Fibroblast of skin of abdomen (primary cell): ENCODE measurements around the gene SLC36A4. TPM values are rescaled to one million over a fixed set of nuclear protein-coding genes. Genes with fewer than 3 reads are reported as not detected.
"Not testable (repeated sequence)": the region's sequence is repeated elsewhere in the genome, so short reads cannot be mapped to it uniquely, and the experiment has no call there.

Experiments used
- DNase-seq: peaks from one replicate; pipeline ENCODE4 v3.0.0-alpha.2; 2013
- polyA plus RNA-seq, 2 experiments: library from polyadenylated mRNA; unstranded; fragments of 120-200 nt; gene quantifications; one replicate each; pipeline ENCODE4 v1.2.1, GENCODE V29; 2013; ENCODE audit not compliant: insufficient read length in 2 of 2

Gene SLC36A4
- 11.6 TPM for polyA plus RNA-seq (2013, experiment 1 of 2; ENCODE audit: insufficient read length)
- 11.3 TPM for polyA plus RNA-seq (2013, experiment 2 of 2; ENCODE audit: insufficient read length)

DNA sequence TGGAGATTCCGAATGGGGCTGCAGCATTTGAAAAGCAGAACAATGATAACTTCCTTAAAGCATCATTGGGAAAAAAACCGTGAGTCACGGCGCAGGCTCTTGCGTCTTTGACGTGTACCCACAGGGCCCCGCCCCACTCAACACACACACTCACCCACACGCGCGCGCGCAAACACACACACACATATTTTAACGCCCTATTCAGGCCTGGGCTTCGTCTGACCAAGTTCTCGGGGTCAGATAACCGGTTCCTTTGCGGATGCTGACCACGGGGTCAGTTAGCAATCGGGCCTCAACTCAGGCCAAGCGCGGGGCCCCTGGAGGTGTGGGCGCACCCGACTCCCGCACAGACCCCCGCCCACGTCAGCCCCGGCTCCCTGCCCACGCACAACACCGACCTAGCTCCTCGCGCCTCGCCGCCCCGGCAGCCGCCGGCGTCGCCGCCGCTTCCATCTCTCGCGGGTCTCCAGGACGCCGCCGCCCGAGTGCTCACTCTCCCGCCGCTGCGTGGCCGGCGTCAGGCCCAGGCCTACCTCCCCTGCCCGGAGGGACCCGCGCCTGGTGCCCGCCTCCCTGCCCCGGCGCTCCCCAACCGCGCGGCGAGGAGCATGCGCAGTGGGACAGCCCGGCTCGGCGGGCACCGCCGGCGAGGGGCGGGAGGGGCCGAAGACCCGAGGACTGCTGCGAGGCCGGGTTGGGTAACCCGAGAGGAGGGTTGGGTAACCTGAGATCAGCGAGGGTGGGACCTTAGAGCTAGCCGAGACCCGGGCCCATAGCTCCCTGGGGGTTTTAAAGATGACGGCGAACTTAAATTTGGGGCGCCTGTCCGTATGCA, at the start of gene SLC36A4:
TSS of gene SLC36A4 (minus strand) at position 612 of the 835 bp plus-strand sequence. CDS start at position 453, 159 bp downstream.
- DNase-seq, result peak; percentile 94

DNA sequence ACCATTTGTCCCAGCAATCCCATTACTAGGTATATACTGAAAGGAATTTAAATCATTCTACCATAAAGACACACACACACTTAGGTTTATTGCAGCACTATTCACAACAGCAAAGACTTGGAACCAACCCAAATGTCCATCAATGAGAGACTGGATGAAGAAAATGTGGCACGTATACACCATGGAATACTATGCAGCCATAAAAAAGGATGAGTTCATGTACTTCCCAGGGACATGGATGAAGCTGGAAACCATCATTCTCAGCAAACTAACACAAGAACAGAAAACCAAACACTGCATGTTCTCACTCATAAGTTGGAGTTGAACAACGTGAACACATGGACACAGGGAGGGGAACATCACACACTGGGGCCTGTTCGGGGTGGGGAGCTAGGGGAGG, 49.0 kb upstream of the SLC36A4 start:
- not testable (repeated sequence) for DNase-seq

DNA sequence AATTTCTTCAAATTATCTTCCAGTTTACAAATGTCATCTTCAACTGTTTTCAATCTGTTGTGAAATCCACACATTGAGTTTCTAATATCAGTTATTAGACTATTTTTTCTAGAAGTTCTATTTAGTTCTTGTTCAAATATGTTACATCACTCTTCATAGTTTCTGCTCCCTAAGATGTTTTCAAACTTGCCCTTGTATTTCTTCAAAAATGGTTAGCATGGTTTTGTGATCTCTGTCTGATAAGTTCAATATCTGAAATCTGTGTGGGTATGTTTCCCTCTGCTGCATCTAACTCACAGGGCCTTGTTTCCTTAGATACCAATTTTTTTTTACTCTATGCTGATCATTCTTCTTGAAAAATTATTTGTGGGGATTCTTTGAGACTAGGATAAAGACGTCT, 46.2 kb upstream of the SLC36A4 start:
- no peak for DNase-seq

DNA sequence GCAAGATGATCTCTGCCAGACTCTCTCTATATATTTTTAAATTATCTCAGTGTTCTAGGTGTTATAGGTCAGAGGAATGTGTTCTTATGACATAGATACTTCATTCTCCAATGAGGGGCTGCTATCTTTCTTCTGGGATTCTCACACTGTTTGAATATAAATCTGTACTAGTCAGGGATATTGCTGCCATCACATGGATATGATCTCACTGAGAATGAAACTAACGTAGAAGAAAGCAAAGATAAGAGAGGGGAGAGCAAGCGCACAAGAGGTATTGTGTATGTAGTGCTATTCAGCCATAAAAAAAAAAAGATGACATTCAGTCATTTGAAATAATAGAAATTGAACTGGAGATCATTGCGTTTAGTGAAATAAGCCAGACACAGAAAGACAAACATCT, 42.2 kb upstream of the SLC36A4 start:
- no peak for DNase-seq

DNA sequence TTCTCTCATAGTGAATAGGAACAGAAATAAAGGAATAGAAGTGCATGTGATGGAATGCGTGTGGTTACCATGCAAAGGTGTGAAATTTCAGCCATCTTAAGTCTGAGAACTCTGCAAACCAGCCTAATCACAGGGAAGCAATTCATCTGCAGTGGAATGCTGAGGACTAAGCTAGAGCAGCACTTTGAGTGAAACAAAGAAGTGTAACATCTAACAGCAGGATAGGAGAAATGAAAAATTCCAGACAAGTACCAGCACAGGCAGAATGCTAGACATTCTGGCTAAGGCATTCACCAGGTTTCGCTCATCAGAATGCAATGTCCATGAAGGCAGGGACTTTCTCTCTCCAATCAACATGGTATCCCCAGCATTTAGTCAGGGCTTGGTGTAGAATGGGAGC, 41.2 kb upstream of the SLC36A4 start:
- no peak for DNase-seq

DNA sequence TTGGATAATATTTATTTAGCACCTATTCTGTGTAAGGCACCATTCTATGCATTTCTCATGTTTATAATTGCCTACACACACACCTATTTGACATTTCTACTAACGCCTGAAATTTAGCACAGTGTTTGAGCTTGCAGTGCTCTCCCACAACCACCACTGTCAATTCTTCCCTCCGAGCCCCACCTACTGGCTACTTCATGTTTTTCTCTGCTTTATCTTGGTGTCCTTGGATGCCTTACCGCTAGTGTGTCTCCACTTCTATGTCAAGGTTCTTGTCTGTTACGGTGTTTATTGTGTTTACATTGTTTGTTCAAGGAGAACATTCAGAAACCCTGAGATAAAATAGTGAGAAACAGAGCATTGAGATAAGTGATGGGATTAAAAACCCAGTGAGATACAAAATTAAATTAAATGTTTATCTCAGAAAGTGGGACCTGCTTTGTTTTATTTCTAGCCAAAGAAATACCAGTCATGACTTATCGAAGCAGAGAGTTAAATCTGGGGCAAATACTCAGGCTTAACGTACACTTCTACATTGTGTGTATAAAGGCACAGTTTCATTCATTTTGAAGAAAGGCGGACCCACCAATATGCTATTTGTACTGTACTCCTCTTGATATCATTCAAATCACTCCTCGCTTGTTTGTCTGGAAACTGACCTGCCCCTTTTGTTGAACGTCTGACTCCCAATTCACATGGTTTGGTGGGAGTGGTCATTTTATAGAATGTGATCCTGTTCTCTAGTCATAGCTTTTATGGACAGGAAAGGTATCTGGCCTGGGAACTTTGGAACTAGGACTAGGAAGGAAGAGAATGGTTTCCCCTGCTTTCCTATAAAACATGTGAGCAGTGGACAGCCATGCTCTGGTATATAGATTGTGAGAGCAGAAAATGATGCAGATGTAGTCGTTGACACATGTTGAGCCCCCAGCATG, 39.2 kb upstream of the SLC36A4 start:
- peak; percentile 30 for DNase-seq

DNA sequence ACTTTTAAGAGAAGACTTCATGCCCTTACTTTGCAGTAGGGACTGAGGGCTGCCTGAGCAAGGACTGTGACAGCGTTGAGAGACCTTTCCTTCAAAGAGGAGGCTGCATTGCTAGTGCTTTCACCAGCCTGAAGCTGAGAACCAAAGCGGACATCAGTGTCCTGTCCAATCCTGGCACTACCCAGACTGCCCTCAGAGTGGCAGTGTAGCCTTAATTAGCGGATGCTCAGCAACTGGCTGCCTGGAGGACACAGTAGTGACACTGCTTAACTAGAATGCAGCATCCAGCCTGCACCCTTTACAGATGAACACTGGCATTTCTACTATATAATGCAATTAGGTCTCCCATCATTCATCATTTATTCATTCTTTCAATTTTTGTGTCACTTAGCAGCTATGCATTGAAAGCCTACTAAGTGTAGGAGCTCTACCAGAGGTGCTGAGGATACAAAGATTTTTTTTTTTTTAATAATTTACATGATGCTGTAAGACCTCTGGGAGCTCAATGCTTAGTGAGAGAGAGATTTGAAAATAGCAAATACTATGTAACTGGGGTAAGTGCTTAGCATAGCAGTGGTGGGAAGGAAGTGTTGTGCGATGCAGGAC, 36.9 kb upstream of the SLC36A4 start:
- DNase-seq, result peak; percentile 68

DNA sequence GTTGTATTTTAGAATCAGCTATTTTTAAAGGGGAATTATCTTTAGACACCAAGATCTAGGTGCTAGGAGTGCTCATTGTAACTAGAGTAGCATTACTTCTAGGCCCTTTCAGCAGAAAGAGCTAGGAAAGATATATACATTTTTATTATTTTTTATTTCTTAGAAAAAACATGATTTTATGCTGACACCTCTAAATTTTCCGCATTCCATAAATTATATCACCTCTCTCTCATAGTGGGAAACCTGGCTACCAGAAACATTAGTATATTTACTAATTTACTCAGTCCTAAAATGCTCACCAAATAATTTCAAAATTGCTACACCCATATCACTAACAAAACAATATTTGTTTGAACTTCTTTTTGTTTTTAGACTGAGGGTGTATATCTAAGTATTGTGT, 32.1 kb upstream of the SLC36A4 start:
- no peak for DNase-seq

DNA sequence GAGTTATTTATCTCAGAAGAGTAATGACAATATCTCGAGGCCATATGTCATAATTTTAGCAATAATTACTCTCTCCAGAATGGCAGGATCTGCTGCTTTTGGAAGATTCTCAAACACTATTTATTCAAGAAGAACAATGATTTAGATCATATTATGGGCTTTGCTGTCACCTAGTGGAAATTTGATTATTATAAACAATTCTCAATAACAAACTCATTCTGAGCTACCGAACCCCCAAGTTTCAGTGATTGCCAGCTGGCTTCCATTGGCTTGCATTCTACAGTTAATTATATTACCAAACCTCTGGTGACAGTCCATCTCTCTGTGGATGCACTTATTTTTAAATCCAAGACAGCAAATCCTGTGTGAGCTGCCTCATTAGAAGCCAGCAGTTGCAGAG, 27.9 kb upstream of the SLC36A4 start:
- peak; percentile 8 for DNase-seq

DNA sequence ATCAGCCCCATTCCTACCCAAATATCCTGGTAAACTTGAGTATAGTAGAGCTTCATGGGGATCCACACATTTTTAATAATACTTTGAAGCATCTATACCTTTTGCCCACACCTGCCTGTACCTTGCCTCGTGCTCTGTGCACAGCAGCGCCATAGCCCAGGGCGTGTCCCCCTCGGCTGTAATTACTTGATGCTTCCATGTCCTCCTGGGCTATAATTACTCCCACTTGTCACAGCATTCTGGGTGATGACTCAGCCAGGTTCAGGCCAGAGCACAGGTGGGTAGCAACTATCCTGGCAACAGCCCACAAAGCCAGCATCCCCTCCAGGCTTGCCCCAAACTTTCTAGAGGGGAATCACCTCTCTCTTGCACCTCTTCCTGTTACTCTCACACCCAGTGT, 23.7 kb upstream of the SLC36A4 start:
- DNase-seq, result no peak

DNA sequence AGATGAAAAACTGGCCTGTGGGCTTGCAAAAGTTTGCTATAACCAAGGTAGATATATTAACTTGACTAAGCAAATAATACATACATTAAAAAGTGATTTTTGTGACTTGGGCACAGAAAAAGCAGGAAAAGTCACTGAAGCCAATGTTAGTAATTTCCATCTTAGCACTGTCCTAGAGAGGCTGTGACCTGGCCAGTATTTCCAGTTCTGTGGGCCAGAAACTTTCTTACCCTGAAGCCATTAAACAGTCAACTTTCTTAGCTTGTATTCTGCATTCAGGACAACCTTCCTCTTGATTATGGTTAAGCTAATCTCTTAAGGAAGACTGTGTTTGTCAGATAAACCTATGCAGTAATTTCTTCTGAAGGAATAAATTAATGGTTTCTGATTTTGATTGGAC, 22.3 kb upstream of the SLC36A4 start:
- DNase-seq, result no peak

DNA sequence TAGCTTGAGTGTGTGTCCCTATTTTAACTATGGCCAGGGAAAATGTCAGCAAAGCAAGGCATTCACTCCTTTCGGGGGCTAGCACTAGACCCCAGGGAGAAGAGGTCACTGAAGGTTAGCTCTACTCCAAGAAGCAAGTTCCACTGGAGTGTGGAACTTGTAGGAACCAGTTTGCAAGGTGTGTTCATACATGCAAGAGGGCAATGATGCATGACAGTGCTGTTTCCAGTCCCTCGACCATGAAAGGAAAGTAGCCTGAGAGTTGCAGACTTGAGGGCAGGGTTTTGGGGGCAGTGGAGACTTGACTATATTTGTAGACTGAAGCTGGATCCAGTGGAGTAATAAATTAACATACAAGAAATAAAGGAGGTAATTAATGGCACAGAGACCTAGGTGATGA, 21.6 kb upstream of the SLC36A4 start:
- no peak for DNase-seq

DNA sequence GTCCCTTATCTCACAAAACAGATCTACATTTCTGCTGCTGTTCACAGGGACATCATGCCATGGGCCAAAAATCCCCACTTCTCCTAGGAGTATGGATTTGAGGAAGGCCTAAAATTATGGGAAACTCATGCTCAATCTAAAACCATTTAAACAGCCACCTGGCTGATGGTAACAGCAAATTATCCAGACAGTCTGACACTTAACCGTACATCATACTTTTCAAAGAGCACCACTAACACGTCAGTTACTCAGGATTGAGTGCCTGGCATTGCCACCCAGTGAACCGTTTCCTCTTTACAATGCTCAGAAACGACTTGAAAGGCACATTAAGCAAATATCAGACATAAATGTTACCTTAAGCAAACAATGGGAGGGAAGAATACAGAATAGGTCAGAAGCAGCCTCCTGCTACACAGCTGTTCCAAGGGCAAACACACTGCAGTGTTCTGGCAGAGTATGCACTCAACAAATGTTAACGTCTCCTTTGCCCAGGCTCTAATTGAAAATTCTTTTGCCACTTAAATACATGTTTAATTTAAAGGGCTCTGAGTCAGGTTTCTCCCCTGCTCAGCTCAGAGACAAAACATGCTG, 18.8 kb upstream of the SLC36A4 start:
- DNase-seq, result no peak

DNA sequence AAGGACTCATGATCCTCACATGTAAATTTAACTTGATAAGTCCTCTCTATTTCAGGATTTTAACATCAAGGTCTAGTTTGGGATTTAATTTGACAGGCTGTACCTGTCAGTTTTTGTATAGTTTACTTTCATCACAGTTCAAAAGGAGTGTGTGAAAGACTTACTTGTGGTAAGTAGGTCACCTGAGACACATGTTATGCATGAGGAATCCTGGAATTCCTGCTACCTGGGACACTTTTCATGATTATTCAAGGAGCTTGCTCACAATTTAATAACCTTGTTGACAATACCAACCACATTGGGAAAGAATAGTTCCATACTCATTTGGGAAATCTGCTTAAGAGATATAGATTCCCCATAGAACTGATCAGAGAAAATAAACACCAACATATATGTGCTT, 15.8 kb upstream of the SLC36A4 start:
- DNase-seq, result no peak

DNA sequence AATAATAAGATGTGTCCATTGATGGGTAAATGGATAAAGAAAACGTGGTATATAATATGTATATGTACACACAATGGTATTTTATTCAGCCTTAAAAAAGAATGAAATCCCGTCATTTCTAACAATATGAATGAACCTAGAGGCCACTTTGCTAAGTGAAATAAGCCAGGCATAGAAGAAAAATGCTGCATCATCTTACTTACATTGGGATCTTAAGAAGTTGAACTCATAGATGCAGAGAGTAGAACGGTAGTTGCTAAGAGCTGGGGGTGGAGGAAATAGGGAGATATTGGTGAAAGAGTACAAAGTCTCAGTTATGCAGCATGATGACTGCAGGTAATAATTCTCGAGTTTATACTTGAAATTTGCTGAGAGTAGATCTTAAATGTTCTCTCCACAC, 14.3 kb upstream of the SLC36A4 start:
- DNase-seq, result no peak

DNA sequence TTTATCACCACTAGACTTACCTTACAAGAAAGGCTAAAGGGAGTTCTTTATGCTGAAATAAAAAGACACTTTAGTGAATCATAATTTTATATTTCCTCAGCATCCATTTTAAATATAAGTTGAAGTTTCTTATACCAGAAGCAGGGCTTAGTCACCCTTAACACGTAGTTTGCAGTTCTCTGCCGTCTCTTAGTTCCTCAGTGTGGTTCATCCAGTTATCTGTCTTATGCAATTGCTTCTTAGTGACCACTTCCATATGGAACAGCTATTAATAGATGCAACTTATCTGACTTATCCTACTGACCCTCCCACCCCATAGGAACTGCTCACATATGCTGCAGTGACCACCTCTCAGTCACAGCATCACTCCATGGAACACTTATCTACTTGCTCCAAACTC, 11.7 kb upstream of the SLC36A4 start:
- no peak for DNase-seq

DNA sequence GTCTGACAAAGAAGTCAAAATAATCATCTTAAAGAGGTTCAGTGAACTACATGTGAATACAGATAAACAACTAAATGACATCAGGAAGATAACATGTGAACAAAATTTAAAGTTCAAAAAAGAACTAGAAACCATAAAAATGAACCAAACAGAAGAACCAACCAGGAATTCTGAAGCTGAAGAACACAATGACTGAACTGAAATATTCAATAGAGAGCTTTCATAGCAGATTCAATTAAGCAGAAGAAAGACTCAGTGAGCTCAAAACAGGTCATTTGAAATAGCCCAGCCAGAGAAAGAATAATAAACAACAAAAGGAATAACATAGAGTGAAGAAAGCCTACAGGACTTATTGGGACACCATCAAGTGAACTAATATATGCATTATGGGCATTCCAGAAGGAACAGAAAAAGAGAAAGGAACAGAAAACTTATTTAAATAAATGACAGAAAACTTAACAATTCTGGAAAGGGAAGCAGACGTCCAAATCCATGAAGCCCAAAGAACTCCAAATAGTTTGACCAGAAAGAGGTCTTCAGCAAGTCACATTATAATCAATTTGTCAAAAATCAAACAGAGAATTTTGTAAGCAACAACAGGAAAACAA, 11.0 kb upstream of the SLC36A4 start:
- DNase-seq, result no peak

DNA sequence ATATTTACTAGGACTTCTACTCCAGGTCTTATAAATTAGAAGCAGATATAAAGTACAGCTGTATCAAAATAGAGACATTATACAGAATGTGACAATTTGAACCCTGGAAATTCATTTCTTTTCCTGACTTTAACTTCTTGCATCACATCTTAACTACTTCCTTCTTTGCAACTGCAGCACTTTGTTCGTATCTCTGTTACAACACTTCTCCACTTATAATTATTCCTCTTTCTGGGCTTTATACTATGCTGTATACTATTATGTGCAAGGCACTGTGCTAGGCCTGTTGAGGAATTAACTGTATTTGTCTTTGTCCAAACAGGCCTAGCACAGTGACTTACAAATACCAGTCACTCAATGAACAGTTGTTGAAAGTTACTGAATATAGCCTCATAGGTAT, 1.8 kb upstream of the SLC36A4 start:
- DNase-seq, result no peak

DNA sequence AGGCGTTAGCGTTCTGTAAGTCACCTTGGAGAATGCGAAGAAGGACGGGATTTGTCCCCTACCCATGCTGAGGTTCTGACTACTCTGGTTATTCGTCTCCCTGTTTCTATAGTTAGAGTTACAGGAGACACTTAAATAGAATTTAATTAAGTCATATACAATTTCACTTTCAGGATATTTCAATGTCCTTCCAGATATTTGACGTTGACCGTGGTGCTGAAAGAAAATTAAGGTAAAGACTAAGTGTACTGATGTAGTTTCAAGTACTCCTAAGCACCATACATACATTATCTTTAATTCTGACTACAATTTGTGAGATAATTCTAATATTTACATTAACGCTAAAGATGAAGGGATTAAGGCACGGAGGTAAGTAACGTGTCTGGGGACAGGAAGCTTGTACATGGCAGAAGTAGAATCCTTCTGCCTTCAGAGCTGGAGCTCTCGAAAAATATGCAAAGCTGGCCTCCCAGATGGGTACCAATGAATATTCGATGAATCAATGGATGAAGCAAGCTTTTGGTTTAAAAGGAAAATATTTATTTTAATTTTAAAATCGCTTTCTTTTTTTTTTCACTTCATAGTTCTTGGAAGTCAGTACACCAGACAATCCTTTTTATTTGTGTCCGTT, 539 bp upstream of the SLC36A4 start:
- peak; percentile 23 for DNase-seq

DNA sequence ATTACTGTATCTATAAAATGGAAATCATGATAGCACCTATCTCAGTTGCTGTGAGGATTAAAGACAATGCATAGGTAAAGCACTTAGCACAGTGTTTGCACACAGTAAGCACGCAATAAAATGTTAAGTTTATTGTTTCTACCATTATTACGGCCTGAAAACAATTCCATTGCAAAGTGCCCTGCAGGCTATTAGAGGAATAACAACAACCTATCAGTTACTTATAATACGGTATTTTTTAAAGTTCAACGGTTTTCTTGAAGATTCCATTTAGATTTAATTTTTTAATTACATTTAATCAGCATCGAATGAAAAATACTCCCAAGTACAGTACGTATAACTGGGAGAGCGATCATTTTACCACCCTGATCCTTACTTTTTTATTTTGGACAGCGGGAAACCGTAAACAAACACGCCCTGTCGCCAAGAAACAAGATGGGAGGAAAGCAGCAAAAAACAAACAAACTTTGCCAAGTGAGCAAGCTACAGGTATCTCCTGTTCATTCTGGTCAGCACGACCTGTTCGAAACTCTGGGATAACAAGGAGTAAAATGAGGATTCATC, 893 bp downstream of the SLC36A4 start:
- peak; percentile 6 for DNase-seq

DNA sequence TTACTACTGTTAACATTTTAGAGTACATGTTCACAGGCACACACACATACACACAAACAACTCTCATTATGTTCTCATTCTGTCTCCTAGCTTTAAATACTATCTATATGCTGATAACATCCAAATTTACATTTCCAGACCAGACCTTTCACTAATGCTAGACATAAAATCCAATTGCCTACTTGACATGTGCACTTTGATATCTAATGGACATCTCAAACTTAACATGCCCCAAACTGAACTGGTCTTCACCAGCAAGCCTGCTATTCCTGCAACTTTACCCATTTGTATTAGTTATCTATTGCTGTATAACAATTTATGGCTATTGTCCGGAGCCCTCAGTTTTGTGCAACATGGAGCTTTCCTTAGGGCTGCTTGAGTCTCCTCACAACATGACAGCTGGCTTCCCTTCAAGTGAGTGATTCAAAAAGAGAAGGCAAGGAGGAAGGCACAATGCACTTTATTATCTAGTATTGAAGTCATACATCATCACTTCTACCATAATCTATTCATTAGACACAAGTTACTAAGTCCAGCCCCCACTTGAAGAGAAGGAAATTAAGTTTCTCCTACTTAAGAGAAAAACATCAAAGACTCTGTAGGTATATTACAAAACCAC, 3.0 kb downstream of the SLC36A4 start:
- DNase-seq, result no peak
